ENCODE measurements around the gene IRF3.

GRCh38 chr19:49635530-49636232, 30.0 kb downstream of the IRF3 start:
- TF ChIP-seq, protein P1, sequence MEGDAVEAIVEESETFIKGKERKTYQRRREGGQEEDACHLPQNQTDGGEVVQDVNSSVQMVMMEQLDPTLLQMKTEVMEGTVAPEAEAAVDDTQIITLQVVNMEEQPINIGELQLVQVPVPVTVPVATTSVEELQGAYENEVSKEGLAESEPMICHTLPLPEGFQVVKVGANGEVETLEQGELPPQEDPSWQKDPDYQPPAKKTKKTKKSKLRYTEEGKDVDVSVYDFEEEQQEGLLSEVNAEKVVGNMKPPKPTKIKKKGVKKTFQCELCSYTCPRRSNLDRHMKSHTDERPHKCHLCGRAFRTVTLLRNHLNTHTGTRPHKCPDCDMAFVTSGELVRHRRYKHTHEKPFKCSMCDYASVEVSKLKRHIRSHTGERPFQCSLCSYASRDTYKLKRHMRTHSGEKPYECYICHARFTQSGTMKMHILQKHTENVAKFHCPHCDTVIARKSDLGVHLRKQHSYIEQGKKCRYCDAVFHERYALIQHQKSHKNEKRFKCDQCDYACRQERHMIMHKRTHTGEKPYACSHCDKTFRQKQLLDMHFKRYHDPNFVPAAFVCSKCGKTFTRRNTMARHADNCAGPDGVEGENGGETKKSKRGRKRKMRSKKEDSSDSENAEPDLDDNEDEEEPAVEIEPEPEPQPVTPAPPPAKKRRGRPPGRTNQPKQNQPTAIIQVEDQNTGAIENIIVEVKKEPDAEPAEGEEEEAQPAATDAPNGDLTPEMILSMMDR (IDR thresholded peaks at IDR 0.05 in 8 of 11, conservative IDR thresholded peaks at IDR 0.05 in 3 of 11), result peak in 2 of 11 experiments; percentile 33 to 41
- TF ChIP-seq POLR2AphosphoS5 (IDR thresholded peaks at IDR 0.05), result peak; percentile 48 to 68 (median 66)
- no peak for TF ChIP-seq POLR2A (IDR thresholded peaks at IDR 0.05)
